SHP77 (cell line): ENCODE data around the gene HEMK1.

Experiments used
- DNase-seq, 2 experiments: peaks; one replicate each; lab custom pipeline; 2025; lab: John Stamatoyannopoulos, UW

Gene HEMK1

GRCh38 chr3:50642382-50642781 is 73.1 kb downstream of the HEMK1 start:
- no peak for DNase-seq

- no peak for DNase-seq
Measured at GRCh38 chr3:50644561-50644960, 75.2 kb downstream of the HEMK1 start.

DNA sequence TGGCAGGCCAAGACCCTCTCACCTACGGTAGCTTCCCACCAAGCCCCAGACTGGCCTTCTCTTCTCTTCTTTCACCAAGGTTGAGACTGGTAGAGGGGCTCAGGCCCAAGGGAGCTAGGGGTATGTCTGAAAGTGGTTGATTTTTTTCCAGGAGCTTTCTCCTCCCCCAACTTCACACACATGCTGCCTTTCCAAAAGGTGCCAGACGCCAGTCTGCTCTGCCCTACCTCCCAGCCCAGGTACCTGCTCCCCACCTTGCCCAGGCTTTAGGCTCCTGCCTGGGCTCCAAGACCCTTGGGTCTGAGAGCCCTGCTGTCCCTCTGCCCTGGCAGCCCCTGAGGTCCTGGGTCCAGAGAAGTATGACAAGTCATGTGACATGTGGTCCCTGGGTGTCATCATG is 76.1 kb downstream of the HEMK1 start:
- DNase-seq = no peak
